ENCODE results near the gene SBF2. TPM values are rescaled to one million over a fixed set of nuclear protein-coding genes. Genes with fewer than 3 reads are reported as not detected.
"Not testable (repeated sequence)": the region's sequence is repeated elsewhere in the genome, so short reads cannot be mapped to it uniquely, and the experiment has no call there.

Gene SBF2
- total RNA-seq, 4 donors from 2014 or later: 52.8 to 87.9 (median 62.4) TPM

DNA sequence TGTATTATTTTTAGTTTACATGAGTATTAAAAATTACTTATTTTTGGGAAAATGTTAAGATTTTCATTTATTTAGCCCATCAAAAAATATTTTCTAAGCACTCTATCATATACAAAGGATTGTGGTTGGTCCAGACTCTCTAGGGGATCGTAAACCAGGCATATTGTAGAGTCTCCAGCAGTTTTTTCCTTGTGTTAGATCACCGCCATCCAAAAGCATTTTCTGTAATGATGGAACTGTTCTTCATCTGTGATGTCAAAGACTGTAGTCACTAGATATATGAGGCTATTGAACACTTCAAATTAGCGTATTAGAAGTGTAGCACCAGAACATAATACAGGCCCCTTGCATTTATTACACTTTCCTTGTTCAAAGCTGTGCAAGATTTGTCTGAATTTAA is 154.9 kb downstream of the SBF2 start:
- ATAC-seq: no peak
- no peaks in the 10 kb centered on the region for H3K9me3 ChIP-seq
- no peaks in the 10 kb centered on the region for H3K27me3 ChIP-seq
- TF ChIP-seq POLR2AphosphoS5 (IDR thresholded peaks at IDR 0.05) (no peak), EP300 (IDR thresholded peaks at IDR 0.05) (no peak), POLR2A (IDR thresholded peaks at IDR 0.05) (no peak)
- TF ChIP-seq, protein P1, sequence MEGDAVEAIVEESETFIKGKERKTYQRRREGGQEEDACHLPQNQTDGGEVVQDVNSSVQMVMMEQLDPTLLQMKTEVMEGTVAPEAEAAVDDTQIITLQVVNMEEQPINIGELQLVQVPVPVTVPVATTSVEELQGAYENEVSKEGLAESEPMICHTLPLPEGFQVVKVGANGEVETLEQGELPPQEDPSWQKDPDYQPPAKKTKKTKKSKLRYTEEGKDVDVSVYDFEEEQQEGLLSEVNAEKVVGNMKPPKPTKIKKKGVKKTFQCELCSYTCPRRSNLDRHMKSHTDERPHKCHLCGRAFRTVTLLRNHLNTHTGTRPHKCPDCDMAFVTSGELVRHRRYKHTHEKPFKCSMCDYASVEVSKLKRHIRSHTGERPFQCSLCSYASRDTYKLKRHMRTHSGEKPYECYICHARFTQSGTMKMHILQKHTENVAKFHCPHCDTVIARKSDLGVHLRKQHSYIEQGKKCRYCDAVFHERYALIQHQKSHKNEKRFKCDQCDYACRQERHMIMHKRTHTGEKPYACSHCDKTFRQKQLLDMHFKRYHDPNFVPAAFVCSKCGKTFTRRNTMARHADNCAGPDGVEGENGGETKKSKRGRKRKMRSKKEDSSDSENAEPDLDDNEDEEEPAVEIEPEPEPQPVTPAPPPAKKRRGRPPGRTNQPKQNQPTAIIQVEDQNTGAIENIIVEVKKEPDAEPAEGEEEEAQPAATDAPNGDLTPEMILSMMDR (IDR thresholded peaks at IDR 0.05): no peak
- no peak overlapping the region for H3K4me3 ChIP-seq
- WGBS, 2 donors (ENCODE audit: low coverage in 1 of 2): 94 to 95% methylated on average over 3 of the region's 3 CpGs
- no peak overlapping the region for H3K27ac ChIP-seq
- no peaks in the 10 kb centered on the region for H3K36me3 ChIP-seq
- peaks cover 0 to 23% (median 2%) of the 10 kb centered on the region in 3 donors for H3K4me1 ChIP-seq

DNA sequence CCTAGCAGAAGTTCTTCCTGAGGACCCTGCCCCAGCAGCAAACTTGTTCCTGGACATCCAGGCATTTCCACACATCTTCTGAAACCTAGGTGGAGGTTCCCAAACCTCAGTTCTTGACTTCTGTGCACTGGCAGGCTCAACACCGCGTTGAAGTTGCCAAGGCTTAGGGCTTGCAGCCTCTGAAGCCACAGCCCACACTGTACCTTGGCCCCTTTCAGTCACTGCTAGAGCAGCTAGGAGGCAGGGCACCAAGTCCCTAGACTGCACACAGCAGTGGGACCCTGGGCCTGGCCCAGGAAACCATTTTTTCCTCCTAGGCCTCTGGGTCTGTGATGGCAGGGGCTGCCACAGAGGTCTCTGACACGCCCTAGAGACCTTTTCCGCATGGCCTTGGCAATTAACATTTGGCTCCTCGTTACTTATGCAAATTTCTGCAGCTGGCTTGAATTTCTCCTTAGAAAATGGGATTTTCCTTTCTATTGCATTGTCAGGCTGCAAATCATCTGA is 159.0 kb downstream of the SBF2 start:
- Histone ChIP-seq H3K27me3 (no peaks in the 10 kb centered on the region), H3K27ac (no peak overlapping the region), H3K4me1 (peaks cover 0 to 10% (median under 1%) of the 10 kb centered on the region in 3 donors), H3K4me3 (no peak overlapping the region), H3K36me3 (no peaks in the 10 kb centered on the region), H3K9me3 (no peaks in the 10 kb centered on the region)
- WGBS, 2 donors (ENCODE audit: low coverage in 1 of 2): 96% methylated on average over 4 of the region's 5 CpGs; no CpG with 5 or more reads in 1 of the 2 donors
- no peak for ATAC-seq
- TF ChIP-seq, protein P1 (IDR thresholded peaks at IDR 0.05): no peak
- no peak for TF ChIP-seq POLR2AphosphoS5 (IDR thresholded peaks at IDR 0.05)
- no peak for TF ChIP-seq EP300 (IDR thresholded peaks at IDR 0.05)
- no peak for TF ChIP-seq POLR2A (IDR thresholded peaks at IDR 0.05)

DNA sequence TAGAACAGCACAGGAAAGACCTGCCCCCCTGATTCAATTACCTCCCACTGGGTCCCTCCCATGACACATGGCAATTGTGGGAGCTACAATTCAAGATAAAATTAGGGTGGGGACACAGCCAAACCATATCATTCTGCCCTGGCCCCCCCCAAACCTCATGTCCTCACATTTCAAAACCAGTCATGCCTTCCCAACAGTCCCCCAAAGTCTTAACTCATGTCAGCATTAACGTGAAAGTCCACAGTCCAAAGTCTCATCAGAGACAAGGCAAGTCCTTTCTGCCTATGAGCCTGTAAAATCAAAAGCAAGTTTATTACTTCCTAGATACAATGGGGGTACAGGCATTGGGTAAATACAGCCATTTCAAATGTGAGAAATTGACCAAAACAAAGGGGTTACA is 159.8 kb downstream of the SBF2 start:
- H3K27me3 ChIP-seq, H3K4me1 ChIP-seq, H3K4me3 ChIP-seq, H3K36me3 ChIP-seq, H3K27ac ChIP-seq, H3K9me3 ChIP-seq, ATAC-seq: not testable (repeated sequence)
- WGBS, 2 donors (ENCODE audit: low coverage in 1 of 2): no CpG with 5 or more reads among the region's 1 CpG

DNA sequence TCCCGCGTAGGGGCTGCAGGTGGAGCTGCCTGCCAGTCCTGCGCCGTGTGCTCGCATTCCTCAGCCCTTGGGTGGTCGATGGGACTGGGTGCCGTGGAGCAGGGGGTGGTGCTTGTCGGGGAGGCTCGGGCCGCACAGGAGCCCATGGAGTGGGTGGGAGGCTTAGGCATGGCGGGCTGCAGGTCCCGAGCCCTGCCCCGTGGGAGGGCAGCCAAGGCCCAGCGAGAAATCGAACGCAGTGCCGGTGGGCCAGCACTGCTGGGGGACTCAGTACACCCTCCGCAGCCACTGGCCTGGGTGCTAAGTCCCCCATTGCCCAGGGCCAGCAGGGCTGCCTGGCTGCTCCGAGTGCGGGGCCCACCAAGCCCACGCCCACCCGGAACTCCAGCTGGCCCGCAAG is 160.8 kb downstream of the SBF2 start:
- H3K4me3 ChIP-seq, H3K4me1 ChIP-seq, H3K27ac ChIP-seq, H3K9me3 ChIP-seq, H3K36me3 ChIP-seq, H3K27me3 ChIP-seq, ATAC-seq: not testable (repeated sequence)
- 100% methylated on average over 3 of the region's 23 CpGs; no CpG with 5 or more reads in 1 of the 2 donors for WGBS, 2 donors (ENCODE audit: low coverage in 1 of 2)

DNA sequence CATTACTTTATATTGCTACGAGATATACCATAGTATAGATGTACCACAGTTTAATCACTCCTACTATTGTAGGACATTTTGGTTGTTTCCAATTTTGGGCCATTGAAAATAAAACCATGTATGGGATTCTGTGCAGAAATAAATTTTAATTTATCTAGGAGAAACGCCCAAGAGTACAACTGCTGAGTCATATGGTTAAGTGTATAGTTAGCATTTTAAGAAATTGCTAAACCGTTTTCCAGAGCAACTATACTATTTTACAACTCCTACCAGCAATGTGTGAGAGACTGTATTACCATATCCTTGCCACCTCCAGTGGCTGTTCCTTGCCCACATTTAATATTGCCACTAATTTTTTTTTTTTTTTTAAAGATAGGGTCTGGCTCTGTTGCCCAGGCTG is 163.1 kb downstream of the SBF2 start:
- H3K9me3 ChIP-seq: no peaks in the 10 kb centered on the region
- TF ChIP-seq EP300 (IDR thresholded peaks at IDR 0.05) (no peak), POLR2AphosphoS5 (IDR thresholded peaks at IDR 0.05) (no peak), POLR2A (IDR thresholded peaks at IDR 0.05) (no peak)
- TF ChIP-seq, protein P1 (IDR thresholded peaks at IDR 0.05): no peak
- H3K4me3 ChIP-seq: no peak overlapping the region
- WGBS, 2 donors (ENCODE audit: low coverage in 1 of 2): 73 to 86% methylated on average over 3 of the region's 3 CpGs
- no peaks in the 10 kb centered on the region for H3K36me3 ChIP-seq
- ATAC-seq: no peak
- no peaks in the 10 kb centered on the region for H3K27me3 ChIP-seq
- H3K27ac ChIP-seq: no peak overlapping the region
- no peaks in the 10 kb centered on the region for H3K4me1 ChIP-seq

DNA sequence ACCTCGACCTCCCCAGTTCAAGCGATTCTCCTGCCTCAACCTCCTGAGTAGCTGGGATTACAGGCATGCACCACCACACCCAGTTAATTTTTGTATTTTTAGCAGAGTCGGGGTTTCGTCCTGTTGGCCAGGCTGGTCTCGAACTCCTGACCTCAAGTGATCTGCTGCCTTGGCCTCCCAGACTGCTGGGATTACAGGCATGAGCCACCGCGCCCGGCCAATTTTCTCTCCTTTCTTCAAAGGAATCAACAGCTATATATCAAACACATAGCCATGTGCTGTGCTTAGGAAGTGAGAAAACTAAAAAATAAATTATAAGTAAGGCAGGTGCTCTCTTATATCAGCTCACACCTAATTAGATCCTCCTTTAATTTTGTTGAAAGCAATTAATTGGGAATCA is 164.8 kb downstream of the SBF2 start:
- not testable (repeated sequence) for ATAC-seq, H3K36me3 ChIP-seq, H3K4me3 ChIP-seq, H3K27ac ChIP-seq, H3K9me3 ChIP-seq, H3K27me3 ChIP-seq, H3K4me1 ChIP-seq
- WGBS, 2 donors (ENCODE audit: low coverage in 1 of 2): 95% methylated on average over 4 of the region's 8 CpGs; no CpG with 5 or more reads in 1 of the 2 donors

Measured in gastroesophageal sphincter (tissue), 4 donors.